MM.1S (cell line): ENCODE data around the gene SETDB2.
"Not testable (repeated sequence)": the region's sequence is repeated elsewhere in the genome, so short reads cannot be mapped to it uniquely, and the experiment has no call there.

ENCODE experiments used
- DNase-seq: peaks from one replicate; pipeline ENCODE4 v3.0.0-alpha.2; 2015
- H2AFZ ChIP-seq: fragments of 300-600 bp; sonication (generic); 2 replicates; pipeline ENCODE4 v1.6.0; 2016; ENCODE audit warnings: antibody characterized with exemption, low read length
- H3F3A ChIP-seq: fragments of 300-600 bp; sonication (generic); 2 replicates; pipeline ENCODE4 v1.6.1; 2016; ENCODE audit warnings: mild to moderate bottlenecking, antibody characterized with exemption, low read length, moderate library complexity, mixed read lengths; ENCODE audit not compliant: insufficient read depth
- H3K27ac ChIP-seq: fragments of 300-600 bp; sonication (generic); 2 replicates; pipeline ENCODE4 v1.5.1; 2016; ENCODE audit warnings: mild to moderate bottlenecking, low read length
- H3K27me3 ChIP-seq: fragments of 300-600 bp; sonication (generic); replicated peaks from 2 replicates; pipeline ENCODE4 v1.6.0; 2016; ENCODE audit warnings: low read length; ENCODE audit not compliant: insufficient read depth
- H3K36me3 ChIP-seq: fragments of 300-600 bp; sonication (generic); replicated peaks from 2 replicates; pipeline ENCODE4 v1.6.1; 2016; ENCODE audit warnings: mild to moderate bottlenecking, low read length, mixed read lengths; ENCODE audit not compliant: insufficient read depth
- H3K4me1 ChIP-seq: fragments of 300-600 bp; sonication (generic); 2 replicates; pipeline ENCODE4 v1.6.1; 2016; ENCODE audit warnings: low read length, mixed read lengths
- H3K4me2 ChIP-seq: fragments of 300-600 bp; sonication (generic); 2 replicates; pipeline ENCODE4 v1.6.0; 2016; ENCODE audit warnings: low read depth, low read length
- H3K4me3 ChIP-seq: fragments of 300-600 bp; sonication (generic); 2 replicates; pipeline ENCODE4 v1.5.1; 2016; ENCODE audit warnings: low read length, mixed read lengths
- H3K79me2 ChIP-seq: fragments of 300-600 bp; sonication (generic); 2 replicates; pipeline ENCODE4 v1.6.1; 2016; ENCODE audit warnings: mixed run types, low read length, mixed read lengths
- H3K9ac ChIP-seq: fragments of 300-600 bp; sonication (generic); 2 replicates; pipeline ENCODE4 v1.6.1; 2016; ENCODE audit warnings: low read length, mixed read lengths
- H3K9me2 ChIP-seq: fragments of 300-600 bp; sonication (generic); replicated peaks from 2 replicates; pipeline ENCODE4 v1.6.1; 2016; ENCODE audit warnings: mild to moderate bottlenecking, low read length, mixed read lengths; ENCODE audit not compliant: insufficient read depth
- H3K9me3 ChIP-seq: fragments of 300-600 bp; sonication (generic); replicated peaks from 2 replicates; pipeline ENCODE4 v1.6.1; 2016; ENCODE audit warnings: mild to moderate bottlenecking, low read length, mixed read lengths; ENCODE audit not compliant: insufficient read depth
- H4K20me1 ChIP-seq: fragments of 300-600 bp; sonication (generic); 2 replicates; pipeline ENCODE4 v1.6.1; 2016; ENCODE audit warnings: mild to moderate bottlenecking, low read length, moderate library complexity, mixed read lengths; ENCODE audit not compliant: insufficient read depth
- EZH2 ChIP-seq: fragments of 300-600 bp; sonication (generic); optimal IDR thresholded peaks from 2 replicates; pipeline ENCODE3; 2017; ENCODE audit warnings: low read depth, mild to moderate bottlenecking, antibody characterized with exemption, low read length, mixed read lengths
- EZH2phosphoT487 ChIP-seq: fragments of 300-600 bp; sonication (generic); IDR thresholded peaks from 2 replicates; pipeline ENCODE4 v1.6.1; 2018; ENCODE audit warnings: antibody characterized with exemption, low read length
- TF ChIP-seq, protein P1 (sequence below): fragments of 300-600 bp; sonication (generic); IDR thresholded peaks from 2 replicates; pipeline ENCODE4 v1.5.1; 2016; ENCODE audit warnings: antibody characterized with exemption, low read length, mixed read lengths

Gene SETDB2

GRCh38 chr13:49488563-49488962 lies 44.5 kb downstream of the SETDB2 start:
- H3K27ac ChIP-seq = no peak overlapping the region
- H3K9me3 ChIP-seq = no peaks in the 10 kb centered on the region
- H3K4me3 ChIP-seq = no peak overlapping the region
- no peaks in the 10 kb centered on the region for H3F3A ChIP-seq
- H3K4me1 ChIP-seq = no peaks in the 10 kb centered on the region
- no peak for TF ChIP-seq EZH2phosphoT487
- TF ChIP-seq, protein P1, sequence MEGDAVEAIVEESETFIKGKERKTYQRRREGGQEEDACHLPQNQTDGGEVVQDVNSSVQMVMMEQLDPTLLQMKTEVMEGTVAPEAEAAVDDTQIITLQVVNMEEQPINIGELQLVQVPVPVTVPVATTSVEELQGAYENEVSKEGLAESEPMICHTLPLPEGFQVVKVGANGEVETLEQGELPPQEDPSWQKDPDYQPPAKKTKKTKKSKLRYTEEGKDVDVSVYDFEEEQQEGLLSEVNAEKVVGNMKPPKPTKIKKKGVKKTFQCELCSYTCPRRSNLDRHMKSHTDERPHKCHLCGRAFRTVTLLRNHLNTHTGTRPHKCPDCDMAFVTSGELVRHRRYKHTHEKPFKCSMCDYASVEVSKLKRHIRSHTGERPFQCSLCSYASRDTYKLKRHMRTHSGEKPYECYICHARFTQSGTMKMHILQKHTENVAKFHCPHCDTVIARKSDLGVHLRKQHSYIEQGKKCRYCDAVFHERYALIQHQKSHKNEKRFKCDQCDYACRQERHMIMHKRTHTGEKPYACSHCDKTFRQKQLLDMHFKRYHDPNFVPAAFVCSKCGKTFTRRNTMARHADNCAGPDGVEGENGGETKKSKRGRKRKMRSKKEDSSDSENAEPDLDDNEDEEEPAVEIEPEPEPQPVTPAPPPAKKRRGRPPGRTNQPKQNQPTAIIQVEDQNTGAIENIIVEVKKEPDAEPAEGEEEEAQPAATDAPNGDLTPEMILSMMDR = no peak
- H3K79me2 ChIP-seq = no peaks in the 10 kb centered on the region
- no peak overlapping the region for H2AFZ ChIP-seq
- no peak overlapping the region for H3K4me2 ChIP-seq
- H3K36me3 ChIP-seq = no peaks in the 10 kb centered on the region
- no peak overlapping the region for H3K9ac ChIP-seq
- no peak for DNase-seq
- no peaks in the 10 kb centered on the region for H4K20me1 ChIP-seq
- H3K9me2 ChIP-seq = no peaks in the 10 kb centered on the region
- no peaks in the 10 kb centered on the region for H3K27me3 ChIP-seq

DNA sequence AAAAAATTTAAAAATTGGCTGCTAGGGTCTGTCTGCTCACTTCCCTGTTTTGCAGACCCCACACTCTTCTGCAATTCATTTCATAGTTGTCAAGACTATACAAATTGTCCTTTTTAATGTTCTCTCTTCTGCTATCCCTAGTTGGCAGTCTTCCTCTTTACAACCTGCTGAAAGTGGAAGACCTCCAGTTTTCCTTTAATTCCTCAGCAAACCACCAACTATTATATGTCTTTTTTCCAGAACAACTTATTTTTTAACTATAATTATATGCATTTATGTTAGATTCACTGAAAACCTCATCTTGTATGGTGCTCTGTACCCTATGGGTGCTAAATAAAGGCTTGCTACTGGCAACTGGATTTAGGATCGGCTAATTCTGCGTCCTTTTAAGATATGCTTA lies 50.6 kb downstream of the SETDB2 start:
- Histone ChIP-seq H3K4me1 (no peaks in the 10 kb centered on the region), H3K4me2 (peak overlapping the region; percentile 37; the same call in 1 of the 2 replicates), H3K79me2 (no peaks in the 10 kb centered on the region), H3K9me3 (no peaks in the 10 kb centered on the region), H3K36me3 (no peaks in the 10 kb centered on the region), H3K27me3 (no peaks in the 10 kb centered on the region), H3K4me3 (peak overlapping the region; percentile 49), H4K20me1 (no peaks in the 10 kb centered on the region), H2AFZ (peak overlapping the region; percentile 27; the same call in 1 of the 2 replicates), H3K9me2 (no peaks in the 10 kb centered on the region), H3F3A (peaks cover 7% of the 10 kb centered on the region), H3K27ac (peak overlapping the region; percentile 80; the same call in 1 of the 2 replicates), H3K9ac (peak overlapping the region; percentile 59; the same call in 1 of the 2 replicates)
- TF ChIP-seq EZH2 (no peak), EZH2phosphoT487 (no peak)
- TF ChIP-seq, protein P1 = 0 out of 2 replicates have a peak, but pooled peaks have one; percentile 13
- peak; percentile 13 for DNase-seq

GRCh38 chr13:49495783-49496762 lies 52.0 kb downstream of the SETDB2 start, which contains the start of gene PHF11:
PHF11 (plus strand) TSS chr13:49495953; CDS start chr13:49496002, 49 bp downstream.
- Histone ChIP-seq H4K20me1 (no peaks in the 10 kb centered on the region), H3K36me3 (no peaks in the 10 kb centered on the region), H3F3A (peaks cover 7% of the 10 kb centered on the region), H3K4me1 (no peaks in the 10 kb centered on the region), H3K4me3 (peak within 1 kb of the TSS; percentile 72), H3K9ac (peak within 1 kb of the TSS; percentile 59), H3K4me2 (peak within 1 kb of the TSS; percentile 68), H2AFZ (peak within 1 kb of the TSS; percentile 69), H3K9me3 (no peaks in the 10 kb centered on the region), H3K9me2 (no peaks in the 10 kb centered on the region), H3K79me2 (no peaks in the 10 kb centered on the region), H3K27me3 (no peaks in the 10 kb centered on the region), H3K27ac (peak within 1 kb of the TSS; percentile 80; the same call in 1 of the 2 replicates)
- peak; percentile 84 for DNase-seq
- no peak for TF ChIP-seq EZH2
- no peak for TF ChIP-seq EZH2phosphoT487
- TF ChIP-seq, protein P1 = no peak

GRCh38 chr13:49496837-49497236 lies 52.8 kb downstream of the SETDB2 start:
- H2AFZ ChIP-seq, H3K4me2 ChIP-seq, H3K79me2 ChIP-seq, H3K27ac ChIP-seq, H3K4me1 ChIP-seq, H3K27me3 ChIP-seq, H3K9me3 ChIP-seq, H3K4me3 ChIP-seq, H3K36me3 ChIP-seq, DNase-seq, H3K9ac ChIP-seq, H3F3A ChIP-seq, H4K20me1 ChIP-seq, H3K9me2 ChIP-seq: not testable (repeated sequence)
